Smooth muscle cell (in vitro differentiated cells): ENCODE data around the gene PDLIM4. TPM values are rescaled to one million over a fixed set of nuclear protein-coding genes. Genes with fewer than 3 reads are reported as not detected.

Experiments
- microRNA-seq: library from miRNA; unstranded; fragments of <30 nt; microRNA quantifications from one replicate; pipeline ENCODE4, GENCODE V29; 2016; ENCODE audit warnings: borderline number of aligned reads
- polyA plus RNA-seq: library from polyadenylated mRNA; unstranded; fragments of >200 nt; fragmentation: Nextera tagmentation; extraction: Ambion mirVana; gene quantifications from 2 replicates; pipeline ENCODE4 v1.2.1, GENCODE V29; 2016
- total RNA-seq: library from RNA; depleted of rRNA; stranded (reverse); fragments of >200 nt; gene quantifications from 2 replicates; pipeline ENCODE4 v1.2.3, GENCODE V29; 2014

Gene PDLIM4
- total and polyA plus RNA-seq, 2 experiments from 2014 or later, result 93.8 to 275 TPM

Small RNA genes lying within 50 kb of the gene (microRNA-seq; reads per million reads assigned to microRNA genes)
- not detected for gene MIR6830

Other genes starting within 250 kb of the PDLIM4 start
- not detected in 2 replicates for gene ACSL6, start 246.0 kb upstream of the PDLIM4 start, total RNA-seq
- not detected in 2 replicates for gene ACSL6, start 246.0 kb upstream of the PDLIM4 start, polyA plus RNA-seq
- not detected in 2 replicates for gene IL3, start 197.0 kb upstream of the PDLIM4 start, total RNA-seq
- not detected in 2 replicates for gene IL3, start 197.0 kb upstream of the PDLIM4 start, polyA plus RNA-seq
- not detected in 2 replicates for gene CSF2, start 183.9 kb upstream of the PDLIM4 start, total RNA-seq
- not detected in 2 replicates for gene CSF2, start 183.9 kb upstream of the PDLIM4 start, polyA plus RNA-seq
- 352 and 482 TPM in 2 replicates for gene P4HA2, start 29.8 kb upstream of the PDLIM4 start, total RNA-seq
- 500 and 707 TPM in 2 replicates for gene P4HA2, start 29.8 kb upstream of the PDLIM4 start, polyA plus RNA-seq
- 0.45 and 3.8 TPM in 2 replicates for gene SLC22A4, start 36.7 kb downstream of the PDLIM4 start, total RNA-seq
- 1.3 and 3.1 TPM in 2 replicates for gene SLC22A4, start 36.7 kb downstream of the PDLIM4 start, polyA plus RNA-seq
- 2.8 and 4.6 TPM in 2 replicates for gene SLC22A5, start 112.0 kb downstream of the PDLIM4 start, total RNA-seq
- 1.5 and 3.8 TPM in 2 replicates for gene SLC22A5, start 112.0 kb downstream of the PDLIM4 start, polyA plus RNA-seq
- 15.7 and 18.0 TPM in 2 replicates for gene IRF1, start 233.1 kb downstream of the PDLIM4 start, total RNA-seq
- 19.1 and 25.5 TPM in 2 replicates for gene IRF1, start 233.1 kb downstream of the PDLIM4 start, polyA plus RNA-seq